Adrenal gland (tissue), 5 donors: ENCODE results near the gene MNT.

Source experiments
- POLR2A ChIP-seq, 2 donors: fragments of 450-650 bp; IDR thresholded peaks; one replicate each; pipeline ENCODE4 v1.6.1; 2017; ENCODE audit warnings: antibody characterized with exemption in 2 of 2, mild to moderate bottlenecking in 2 of 2, moderate library complexity in 1 of 2
- TF ChIP-seq, protein P1 (sequence below), 6 experiments: fragments of 450-650 bp in 4 of 6; fragments of 200-600 bp in 2 of 6; sonication (generic) in 1 of 6; IDR thresholded peaks; 1 replicate in 5 of 6; 2 replicates in 1 of 6; pipeline versions ENCODE4 v1.5.1 to v1.8.0; 2016 to 2021; ENCODE audit warnings: antibody characterized with exemption in 6 of 6, mild to moderate bottlenecking in 2 of 6, moderate library complexity in 1 of 6
- donor health status: DM: no; HTN: no; CAD: no.

DNA sequence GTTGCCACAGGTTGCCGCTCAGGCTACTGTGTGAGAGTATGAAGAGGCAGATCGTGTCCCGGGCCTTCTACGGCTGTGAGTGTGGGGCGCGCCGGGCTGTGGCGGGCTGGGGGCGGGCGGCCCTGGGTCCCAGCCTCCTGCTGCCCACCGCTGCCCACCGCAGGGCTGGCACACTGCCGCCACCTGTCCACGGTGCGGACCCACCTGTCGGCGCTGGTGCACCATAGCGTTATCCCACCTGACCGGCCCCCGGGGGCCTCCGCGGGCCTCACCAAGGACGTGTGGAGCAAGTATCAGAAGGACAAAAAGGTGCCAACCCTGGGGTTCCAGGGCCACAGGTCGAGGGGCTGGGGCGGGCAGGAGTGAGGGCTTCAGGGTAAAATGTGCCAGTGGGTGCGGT, 28.7 kb downstream of the MNT start:
- TF ChIP-seq, protein P1, sequence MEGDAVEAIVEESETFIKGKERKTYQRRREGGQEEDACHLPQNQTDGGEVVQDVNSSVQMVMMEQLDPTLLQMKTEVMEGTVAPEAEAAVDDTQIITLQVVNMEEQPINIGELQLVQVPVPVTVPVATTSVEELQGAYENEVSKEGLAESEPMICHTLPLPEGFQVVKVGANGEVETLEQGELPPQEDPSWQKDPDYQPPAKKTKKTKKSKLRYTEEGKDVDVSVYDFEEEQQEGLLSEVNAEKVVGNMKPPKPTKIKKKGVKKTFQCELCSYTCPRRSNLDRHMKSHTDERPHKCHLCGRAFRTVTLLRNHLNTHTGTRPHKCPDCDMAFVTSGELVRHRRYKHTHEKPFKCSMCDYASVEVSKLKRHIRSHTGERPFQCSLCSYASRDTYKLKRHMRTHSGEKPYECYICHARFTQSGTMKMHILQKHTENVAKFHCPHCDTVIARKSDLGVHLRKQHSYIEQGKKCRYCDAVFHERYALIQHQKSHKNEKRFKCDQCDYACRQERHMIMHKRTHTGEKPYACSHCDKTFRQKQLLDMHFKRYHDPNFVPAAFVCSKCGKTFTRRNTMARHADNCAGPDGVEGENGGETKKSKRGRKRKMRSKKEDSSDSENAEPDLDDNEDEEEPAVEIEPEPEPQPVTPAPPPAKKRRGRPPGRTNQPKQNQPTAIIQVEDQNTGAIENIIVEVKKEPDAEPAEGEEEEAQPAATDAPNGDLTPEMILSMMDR (IDR thresholded peaks at IDR 0.05) = no peak
- TF ChIP-seq POLR2A (IDR thresholded peaks at IDR 0.05) = no peak
